Kidney (tissue), 14 donors: ENCODE data around the gene GON7. TPM values are rescaled to one million over a fixed set of nuclear protein-coding genes. Genes with fewer than 3 reads are reported as not detected.

Source experiments
- DNase-seq, 5 donors: peaks; one replicate each; pipeline ENCODE4 v3.0.0-alpha.2; 2013 to 2020
- FAIRE-seq: peaks from 2 replicates; lab custom pipeline; 2012; peaks lifted over from hg19 to GRCh38; lab: Jason Lieb, UNC
- H3K27ac ChIP-seq, 2 donors: one replicate each; pipeline ENCODE4 v1.7.0; 2013; ENCODE audit warnings: low read depth in 2 of 2, low read length in 2 of 2, inconsistent platforms in 1 of 2
- H3K27me3 ChIP-seq: one replicate; pipeline ENCODE4 v1.7.1; 2013; ENCODE audit warnings: low read length, inconsistent platforms; ENCODE audit not compliant: control insufficient read depth, insufficient read depth
- H3K36me3 ChIP-seq, 3 donors: one replicate each; pipeline versions ENCODE4 v1.7.0 to v1.7.1; 2013; ENCODE audit warnings: low read length in 3 of 3, control low read depth in 1 of 3, inconsistent platforms in 1 of 3; ENCODE audit not compliant: insufficient read depth in 3 of 3, control insufficient read depth in 2 of 3
- H3K4me1 ChIP-seq, 3 donors: one replicate each; pipeline versions ENCODE4 v1.7.0 to v1.7.1; 2013; ENCODE audit warnings: low read length in 3 of 3, inconsistent platforms in 1 of 3, low read depth in 1 of 3; ENCODE audit not compliant: control insufficient read depth in 2 of 3, insufficient read depth in 2 of 3
- H3K4me3 ChIP-seq, 3 donors: one replicate each; pipeline versions ENCODE4 v1.7.0 to v1.8.1; 2013; ENCODE audit warnings: low read length in 3 of 3, control low read depth in 1 of 3, inconsistent platforms in 1 of 3
- H3K9ac ChIP-seq, 3 donors: one replicate each; pipeline versions ENCODE4 v1.7.0 to v1.7.1; 2013; ENCODE audit warnings: low read length in 3 of 3, control low read depth in 1 of 3, inconsistent platforms in 1 of 3
- H3K9me3 ChIP-seq, 3 donors: one replicate each; pipeline versions ENCODE4 v1.7.0 to v1.7.1; 2013; ENCODE audit warnings: low read length in 3 of 3, control low read depth in 1 of 3, inconsistent platforms in 1 of 3; ENCODE audit not compliant: control insufficient read depth in 2 of 3, insufficient read depth in 1 of 3
- intact Hi-C: fragments of 100-400 bp; cut with DNase I; formaldehyde crosslinking; loops from one replicate; pipeline ENCODE4 v1.11.1; 2022
- polyA plus RNA-seq: library from polyadenylated mRNA; stranded (reverse); fragments of 350-450 nt; fragmentation: Illumina TruSeq; extraction: RNeasy Lipid Tissue Mini Kit (QIAGEN cat#74804); gene quantifications from one replicate; pipeline ENCODE4 v1.2.3, GENCODE V29; 2014; ENCODE audit warnings: low read depth, low replicate concordance; ENCODE audit not compliant: insufficient read depth
- total RNA-seq: library from RNA; stranded (reverse); fragmentation: NEBNext Ultra II Directional; extraction: Animal tissue kit (Norgen Biotek cat#: 25700); gene quantifications from one replicate; pipeline ENCODE4 v1.2.1, GENCODE V29; 2021
- TF ChIP-seq, protein P1 (sequence below): IDR thresholded peaks from 3 replicates; pipeline ENCODE4 v1.5.1; 2012; ENCODE audit warnings: mild to moderate bottlenecking, moderate library complexity, borderline replicate concordance; ENCODE audit not compliant: insufficient read depth; ENCODE audit errors: extremely low read depth
- donor health status: control.
- donor health status: control.
- donor health status: control.
- donor health status: control.
- donor health status: control.
- donor health status: DM: yes; HTN: yes; CAD: no.
- donor health status: Normal renal cell carcinoma (clear cell type).

The GON7 gene
- total and polyA plus RNA-seq, 2 donors from 2014 or later: 12.3 to 35.3 TPM

DNA sequence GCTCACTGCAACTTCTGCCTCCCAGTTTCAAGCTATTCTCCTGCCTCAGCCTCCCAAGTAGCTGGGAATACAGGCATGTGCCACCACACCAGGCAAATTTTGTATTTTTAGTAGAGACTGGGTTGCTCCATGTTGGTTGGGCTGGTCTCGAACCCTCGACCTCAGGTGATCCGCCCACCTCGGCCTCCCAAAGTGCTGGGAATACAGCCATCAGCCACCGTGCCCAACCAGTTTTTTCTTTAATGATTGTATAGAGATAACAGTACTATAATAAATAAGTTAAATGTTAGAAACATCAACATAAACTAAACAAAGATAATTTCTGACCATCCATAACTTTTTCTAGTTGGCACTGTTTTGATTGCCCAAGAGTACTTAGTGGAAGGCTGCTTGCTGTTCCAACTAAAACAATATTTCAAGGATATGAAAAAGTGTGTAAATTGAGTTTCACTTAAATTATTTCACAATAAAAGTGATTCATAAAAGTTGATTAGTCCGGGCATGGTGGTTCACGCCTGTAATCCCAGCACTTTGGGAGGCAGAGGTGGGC is 5.6 kb downstream of the GON7 start:
- DNase-seq (no peak), FAIRE-seq (no peak)
- Histone ChIP-seq H3K4me1 (peaks cover 0 to 2% (median 0%) of the 10 kb centered on the region in 3 donors), H3K27me3 (no peaks in the 10 kb centered on the region), H3K9me3 (no peaks in the 10 kb centered on the region), H3K4me3 (no peak overlapping the region), H3K9ac (no peak overlapping the region), H3K36me3 (no peaks in the 10 kb centered on the region), H3K27ac (no peak overlapping the region)
- TF ChIP-seq, protein P1, sequence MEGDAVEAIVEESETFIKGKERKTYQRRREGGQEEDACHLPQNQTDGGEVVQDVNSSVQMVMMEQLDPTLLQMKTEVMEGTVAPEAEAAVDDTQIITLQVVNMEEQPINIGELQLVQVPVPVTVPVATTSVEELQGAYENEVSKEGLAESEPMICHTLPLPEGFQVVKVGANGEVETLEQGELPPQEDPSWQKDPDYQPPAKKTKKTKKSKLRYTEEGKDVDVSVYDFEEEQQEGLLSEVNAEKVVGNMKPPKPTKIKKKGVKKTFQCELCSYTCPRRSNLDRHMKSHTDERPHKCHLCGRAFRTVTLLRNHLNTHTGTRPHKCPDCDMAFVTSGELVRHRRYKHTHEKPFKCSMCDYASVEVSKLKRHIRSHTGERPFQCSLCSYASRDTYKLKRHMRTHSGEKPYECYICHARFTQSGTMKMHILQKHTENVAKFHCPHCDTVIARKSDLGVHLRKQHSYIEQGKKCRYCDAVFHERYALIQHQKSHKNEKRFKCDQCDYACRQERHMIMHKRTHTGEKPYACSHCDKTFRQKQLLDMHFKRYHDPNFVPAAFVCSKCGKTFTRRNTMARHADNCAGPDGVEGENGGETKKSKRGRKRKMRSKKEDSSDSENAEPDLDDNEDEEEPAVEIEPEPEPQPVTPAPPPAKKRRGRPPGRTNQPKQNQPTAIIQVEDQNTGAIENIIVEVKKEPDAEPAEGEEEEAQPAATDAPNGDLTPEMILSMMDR: no peak
- intact Hi-C loops: no loop called here

DNA sequence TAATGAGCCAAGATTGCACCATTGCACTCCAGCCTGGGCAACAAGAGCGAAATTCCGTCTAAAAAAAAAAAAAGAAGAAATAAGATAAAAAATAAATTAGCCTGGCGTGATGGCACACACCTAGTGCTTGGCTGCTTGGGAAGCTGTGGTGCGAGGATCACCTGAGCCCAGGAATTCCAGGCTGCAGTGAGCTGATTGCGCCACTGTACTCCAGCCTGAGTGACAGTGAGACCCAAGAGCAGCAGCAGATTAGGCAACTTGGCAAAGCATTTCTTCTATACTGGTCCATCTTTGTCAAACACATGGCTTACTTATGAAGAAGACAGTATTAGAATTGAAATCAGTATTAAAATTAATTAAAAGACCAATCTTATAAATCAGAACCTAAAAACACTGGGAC is 6.3 kb downstream of the GON7 start:
- DNase-seq (no peak), FAIRE-seq (no peak)
- Histone ChIP-seq H3K27ac (no peak overlapping the region), H3K4me3 (no peak overlapping the region), H3K9ac (no peak overlapping the region), H3K27me3 (no peaks in the 10 kb centered on the region), H3K4me1 (no peaks in the 10 kb centered on the region), H3K9me3 (no peaks in the 10 kb centered on the region), H3K36me3 (no peaks in the 10 kb centered on the region)
- intact Hi-C loops: no loop called here
- TF ChIP-seq, protein P1: no peak

GRCh38 chr14:93199031-93199430 is 7.8 kb downstream of the GON7 start:
- H3K27me3 ChIP-seq: no peaks in the 10 kb centered on the region

More at GRCh38 chr14:93199031-93199430, 7.8 kb downstream of the GON7 start:
- Histone ChIP-seq H3K4me1 (no peaks in the 10 kb centered on the region), H3K36me3 (no peaks in the 10 kb centered on the region), H3K9me3 (no peaks in the 10 kb centered on the region), H3K4me3 (no peak overlapping the region), H3K27ac (no peak overlapping the region), H3K9ac (no peak overlapping the region)
- FAIRE-seq (no peak), DNase-seq (peak in 1 of 5 donors; percentile 5)
- TF ChIP-seq, protein P1: no peak
- intact Hi-C loops: no loop called here
